ENCODE data around the gene P4HA1. TPM values are rescaled to one million over a fixed set of nuclear protein-coding genes. Genes with fewer than 3 reads are reported as not detected.

Gene P4HA1
- total and polyA plus RNA-seq, 9 of the 15 experiments (the other 6 are each of a cell fraction or from before 2014, with no cell fraction given) = 20.2 to 177 (median 28.6) TPM

DNA sequence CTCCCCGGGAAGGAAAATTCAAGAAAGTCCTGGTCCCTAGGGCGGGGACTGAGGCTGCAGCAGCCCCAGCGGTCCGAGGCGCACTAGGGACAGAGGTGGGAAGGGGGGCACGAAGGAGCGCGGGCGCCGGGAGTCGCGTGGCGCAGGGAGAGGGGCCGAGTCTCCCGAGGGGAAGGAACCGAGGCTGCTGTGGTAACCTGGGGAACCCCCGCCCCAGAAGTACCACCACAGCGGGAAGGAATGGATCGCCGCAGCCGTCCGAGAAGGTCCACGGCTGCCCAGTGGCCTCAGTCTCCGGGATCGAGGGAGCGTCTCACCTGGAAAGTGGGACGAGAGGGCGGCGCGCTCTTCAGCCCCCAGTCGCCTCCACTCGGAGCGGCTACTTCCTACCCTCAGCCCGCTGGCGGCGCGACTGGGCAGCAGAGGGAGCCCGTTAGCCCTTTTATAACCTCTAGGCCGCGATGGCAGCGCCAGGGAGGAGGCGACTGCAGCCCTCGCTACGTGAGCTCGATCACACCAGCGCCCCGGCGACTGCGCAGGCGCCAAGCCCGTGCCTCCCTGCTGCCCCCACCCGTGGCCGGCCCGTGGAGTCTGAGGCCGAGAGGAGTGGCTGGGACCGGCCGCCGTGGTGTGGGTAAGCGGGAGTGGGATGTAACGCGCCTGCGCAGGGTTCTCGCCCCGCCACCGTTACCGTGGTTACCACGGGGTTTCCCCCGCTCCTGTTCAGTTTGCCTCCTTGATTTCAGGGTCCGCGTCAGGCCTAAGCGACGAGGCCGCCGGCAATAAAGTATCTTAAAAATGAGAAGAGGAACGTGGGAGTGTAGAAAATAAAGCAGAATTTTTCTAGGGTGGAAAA, at the start of gene P4HA1 (continued):
- TF ChIP-seq, protein P1, sequence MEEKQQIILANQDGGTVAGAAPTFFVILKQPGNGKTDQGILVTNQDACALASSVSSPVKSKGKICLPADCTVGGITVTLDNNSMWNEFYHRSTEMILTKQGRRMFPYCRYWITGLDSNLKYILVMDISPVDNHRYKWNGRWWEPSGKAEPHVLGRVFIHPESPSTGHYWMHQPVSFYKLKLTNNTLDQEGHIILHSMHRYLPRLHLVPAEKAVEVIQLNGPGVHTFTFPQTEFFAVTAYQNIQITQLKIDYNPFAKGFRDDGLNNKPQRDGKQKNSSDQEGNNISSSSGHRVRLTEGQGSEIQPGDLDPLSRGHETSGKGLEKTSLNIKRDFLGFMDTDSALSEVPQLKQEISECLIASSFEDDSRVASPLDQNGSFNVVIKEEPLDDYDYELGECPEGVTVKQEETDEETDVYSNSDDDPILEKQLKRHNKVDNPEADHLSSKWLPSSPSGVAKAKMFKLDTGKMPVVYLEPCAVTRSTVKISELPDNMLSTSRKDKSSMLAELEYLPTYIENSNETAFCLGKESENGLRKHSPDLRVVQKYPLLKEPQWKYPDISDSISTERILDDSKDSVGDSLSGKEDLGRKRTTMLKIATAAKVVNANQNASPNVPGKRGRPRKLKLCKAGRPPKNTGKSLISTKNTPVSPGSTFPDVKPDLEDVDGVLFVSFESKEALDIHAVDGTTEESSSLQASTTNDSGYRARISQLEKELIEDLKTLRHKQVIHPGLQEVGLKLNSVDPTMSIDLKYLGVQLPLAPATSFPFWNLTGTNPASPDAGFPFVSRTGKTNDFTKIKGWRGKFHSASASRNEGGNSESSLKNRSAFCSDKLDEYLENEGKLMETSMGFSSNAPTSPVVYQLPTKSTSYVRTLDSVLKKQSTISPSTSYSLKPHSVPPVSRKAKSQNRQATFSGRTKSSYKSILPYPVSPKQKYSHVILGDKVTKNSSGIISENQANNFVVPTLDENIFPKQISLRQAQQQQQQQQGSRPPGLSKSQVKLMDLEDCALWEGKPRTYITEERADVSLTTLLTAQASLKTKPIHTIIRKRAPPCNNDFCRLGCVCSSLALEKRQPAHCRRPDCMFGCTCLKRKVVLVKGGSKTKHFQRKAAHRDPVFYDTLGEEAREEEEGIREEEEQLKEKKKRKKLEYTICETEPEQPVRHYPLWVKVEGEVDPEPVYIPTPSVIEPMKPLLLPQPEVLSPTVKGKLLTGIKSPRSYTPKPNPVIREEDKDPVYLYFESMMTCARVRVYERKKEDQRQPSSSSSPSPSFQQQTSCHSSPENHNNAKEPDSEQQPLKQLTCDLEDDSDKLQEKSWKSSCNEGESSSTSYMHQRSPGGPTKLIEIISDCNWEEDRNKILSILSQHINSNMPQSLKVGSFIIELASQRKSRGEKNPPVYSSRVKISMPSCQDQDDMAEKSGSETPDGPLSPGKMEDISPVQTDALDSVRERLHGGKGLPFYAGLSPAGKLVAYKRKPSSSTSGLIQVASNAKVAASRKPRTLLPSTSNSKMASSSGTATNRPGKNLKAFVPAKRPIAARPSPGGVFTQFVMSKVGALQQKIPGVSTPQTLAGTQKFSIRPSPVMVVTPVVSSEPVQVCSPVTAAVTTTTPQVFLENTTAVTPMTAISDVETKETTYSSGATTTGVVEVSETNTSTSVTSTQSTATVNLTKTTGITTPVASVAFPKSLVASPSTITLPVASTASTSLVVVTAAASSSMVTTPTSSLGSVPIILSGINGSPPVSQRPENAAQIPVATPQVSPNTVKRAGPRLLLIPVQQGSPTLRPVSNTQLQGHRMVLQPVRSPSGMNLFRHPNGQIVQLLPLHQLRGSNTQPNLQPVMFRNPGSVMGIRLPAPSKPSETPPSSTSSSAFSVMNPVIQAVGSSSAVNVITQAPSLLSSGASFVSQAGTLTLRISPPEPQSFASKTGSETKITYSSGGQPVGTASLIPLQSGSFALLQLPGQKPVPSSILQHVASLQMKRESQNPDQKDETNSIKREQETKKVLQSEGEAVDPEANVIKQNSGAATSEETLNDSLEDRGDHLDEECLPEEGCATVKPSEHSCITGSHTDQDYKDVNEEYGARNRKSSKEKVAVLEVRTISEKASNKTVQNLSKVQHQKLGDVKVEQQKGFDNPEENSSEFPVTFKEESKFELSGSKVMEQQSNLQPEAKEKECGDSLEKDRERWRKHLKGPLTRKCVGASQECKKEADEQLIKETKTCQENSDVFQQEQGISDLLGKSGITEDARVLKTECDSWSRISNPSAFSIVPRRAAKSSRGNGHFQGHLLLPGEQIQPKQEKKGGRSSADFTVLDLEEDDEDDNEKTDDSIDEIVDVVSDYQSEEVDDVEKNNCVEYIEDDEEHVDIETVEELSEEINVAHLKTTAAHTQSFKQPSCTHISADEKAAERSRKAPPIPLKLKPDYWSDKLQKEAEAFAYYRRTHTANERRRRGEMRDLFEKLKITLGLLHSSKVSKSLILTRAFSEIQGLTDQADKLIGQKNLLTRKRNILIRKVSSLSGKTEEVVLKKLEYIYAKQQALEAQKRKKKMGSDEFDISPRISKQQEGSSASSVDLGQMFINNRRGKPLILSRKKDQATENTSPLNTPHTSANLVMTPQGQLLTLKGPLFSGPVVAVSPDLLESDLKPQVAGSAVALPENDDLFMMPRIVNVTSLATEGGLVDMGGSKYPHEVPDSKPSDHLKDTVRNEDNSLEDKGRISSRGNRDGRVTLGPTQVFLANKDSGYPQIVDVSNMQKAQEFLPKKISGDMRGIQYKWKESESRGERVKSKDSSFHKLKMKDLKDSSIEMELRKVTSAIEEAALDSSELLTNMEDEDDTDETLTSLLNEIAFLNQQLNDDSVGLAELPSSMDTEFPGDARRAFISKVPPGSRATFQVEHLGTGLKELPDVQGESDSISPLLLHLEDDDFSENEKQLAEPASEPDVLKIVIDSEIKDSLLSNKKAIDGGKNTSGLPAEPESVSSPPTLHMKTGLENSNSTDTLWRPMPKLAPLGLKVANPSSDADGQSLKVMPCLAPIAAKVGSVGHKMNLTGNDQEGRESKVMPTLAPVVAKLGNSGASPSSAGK (IDR thresholded peaks at IDR 0.05) = peak; percentile 80
- TF ChIP-seq, protein P2, sequence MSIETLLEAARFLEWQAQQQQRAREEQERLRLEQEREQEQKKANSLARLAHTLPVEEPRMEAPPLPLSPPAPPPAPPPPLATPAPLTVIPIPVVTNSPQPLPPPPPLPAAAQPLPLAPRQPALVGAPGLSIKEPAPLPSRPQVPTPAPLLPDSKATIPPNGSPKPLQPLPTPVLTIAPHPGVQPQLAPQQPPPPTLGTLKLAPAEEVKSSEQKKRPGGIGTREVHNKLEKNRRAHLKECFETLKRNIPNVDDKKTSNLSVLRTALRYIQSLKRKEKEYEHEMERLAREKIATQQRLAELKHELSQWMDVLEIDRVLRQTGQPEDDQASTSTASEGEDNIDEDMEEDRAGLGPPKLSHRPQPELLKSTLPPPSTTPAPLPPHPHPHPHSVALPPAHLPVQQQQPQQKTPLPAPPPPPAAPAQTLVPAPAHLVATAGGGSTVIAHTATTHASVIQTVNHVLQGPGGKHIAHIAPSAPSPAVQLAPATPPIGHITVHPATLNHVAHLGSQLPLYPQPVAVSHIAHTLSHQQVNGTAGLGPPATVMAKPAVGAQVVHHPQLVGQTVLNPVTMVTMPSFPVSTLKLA (conservative IDR thresholded peaks at IDR 0.05) = peak; percentile 74 to 88
- TF ChIP-seq RAD51 (IDR thresholded peaks at IDR 0.05; ENCODE audit: borderline replicate concordance, low read depth) = no peak
- TF ChIP-seq, protein P3, sequence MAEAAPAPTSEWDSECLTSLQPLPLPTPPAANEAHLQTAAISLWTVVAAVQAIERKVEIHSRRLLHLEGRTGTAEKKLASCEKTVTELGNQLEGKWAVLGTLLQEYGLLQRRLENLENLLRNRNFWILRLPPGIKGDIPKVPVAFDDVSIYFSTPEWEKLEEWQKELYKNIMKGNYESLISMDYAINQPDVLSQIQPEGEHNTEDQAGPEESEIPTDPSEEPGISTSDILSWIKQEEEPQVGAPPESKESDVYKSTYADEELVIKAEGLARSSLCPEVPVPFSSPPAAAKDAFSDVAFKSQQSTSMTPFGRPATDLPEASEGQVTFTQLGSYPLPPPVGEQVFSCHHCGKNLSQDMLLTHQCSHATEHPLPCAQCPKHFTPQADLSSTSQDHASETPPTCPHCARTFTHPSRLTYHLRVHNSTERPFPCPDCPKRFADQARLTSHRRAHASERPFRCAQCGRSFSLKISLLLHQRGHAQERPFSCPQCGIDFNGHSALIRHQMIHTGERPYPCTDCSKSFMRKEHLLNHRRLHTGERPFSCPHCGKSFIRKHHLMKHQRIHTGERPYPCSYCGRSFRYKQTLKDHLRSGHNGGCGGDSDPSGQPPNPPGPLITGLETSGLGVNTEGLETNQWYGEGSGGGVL (CRISPR knock-in tag; IDR thresholded peaks at IDR 0.05) = no peak
- no peak for TF ChIP-seq NFIX (CRISPR knock-in tag; IDR thresholded peaks at IDR 0.05; ENCODE audit: low read depth)
- no peak for TF ChIP-seq PHB2 (IDR thresholded peaks at IDR 0.05; ENCODE audit: low read depth)
- no peak for TF ChIP-seq FOXJ3 (CRISPR knock-in tag; IDR thresholded peaks at IDR 0.05)
- TF ChIP-seq MCM2 (IDR thresholded peaks at IDR 0.05; ENCODE audit: low read depth) = no peak
- TF ChIP-seq, protein P4, sequence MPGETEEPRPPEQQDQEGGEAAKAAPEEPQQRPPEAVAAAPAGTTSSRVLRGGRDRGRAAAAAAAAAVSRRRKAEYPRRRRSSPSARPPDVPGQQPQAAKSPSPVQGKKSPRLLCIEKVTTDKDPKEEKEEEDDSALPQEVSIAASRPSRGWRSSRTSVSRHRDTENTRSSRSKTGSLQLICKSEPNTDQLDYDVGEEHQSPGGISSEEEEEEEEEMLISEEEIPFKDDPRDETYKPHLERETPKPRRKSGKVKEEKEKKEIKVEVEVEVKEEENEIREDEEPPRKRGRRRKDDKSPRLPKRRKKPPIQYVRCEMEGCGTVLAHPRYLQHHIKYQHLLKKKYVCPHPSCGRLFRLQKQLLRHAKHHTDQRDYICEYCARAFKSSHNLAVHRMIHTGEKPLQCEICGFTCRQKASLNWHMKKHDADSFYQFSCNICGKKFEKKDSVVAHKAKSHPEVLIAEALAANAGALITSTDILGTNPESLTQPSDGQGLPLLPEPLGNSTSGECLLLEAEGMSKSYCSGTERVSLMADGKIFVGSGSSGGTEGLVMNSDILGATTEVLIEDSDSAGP (CRISPR knock-in tag; IDR thresholded peaks at IDR 0.05) = peak; percentile 41; the same call in 1 of the 2 replicates
- TF ChIP-seq ZNF77 (CRISPR knock-in tag; IDR thresholded peaks at IDR 0.05) = 0 out of 2 replicates have a peak, but pooled peaks have one; percentile 66
